Measurements from ENCODE around the gene CLEC2L. TPM values are rescaled to one million over a fixed set of nuclear protein-coding genes. Genes with fewer than 3 reads are reported as not detected.

CLEC2L gene
- total RNA-seq, 1 experiment from 2014 or later, result not detected

DNA sequence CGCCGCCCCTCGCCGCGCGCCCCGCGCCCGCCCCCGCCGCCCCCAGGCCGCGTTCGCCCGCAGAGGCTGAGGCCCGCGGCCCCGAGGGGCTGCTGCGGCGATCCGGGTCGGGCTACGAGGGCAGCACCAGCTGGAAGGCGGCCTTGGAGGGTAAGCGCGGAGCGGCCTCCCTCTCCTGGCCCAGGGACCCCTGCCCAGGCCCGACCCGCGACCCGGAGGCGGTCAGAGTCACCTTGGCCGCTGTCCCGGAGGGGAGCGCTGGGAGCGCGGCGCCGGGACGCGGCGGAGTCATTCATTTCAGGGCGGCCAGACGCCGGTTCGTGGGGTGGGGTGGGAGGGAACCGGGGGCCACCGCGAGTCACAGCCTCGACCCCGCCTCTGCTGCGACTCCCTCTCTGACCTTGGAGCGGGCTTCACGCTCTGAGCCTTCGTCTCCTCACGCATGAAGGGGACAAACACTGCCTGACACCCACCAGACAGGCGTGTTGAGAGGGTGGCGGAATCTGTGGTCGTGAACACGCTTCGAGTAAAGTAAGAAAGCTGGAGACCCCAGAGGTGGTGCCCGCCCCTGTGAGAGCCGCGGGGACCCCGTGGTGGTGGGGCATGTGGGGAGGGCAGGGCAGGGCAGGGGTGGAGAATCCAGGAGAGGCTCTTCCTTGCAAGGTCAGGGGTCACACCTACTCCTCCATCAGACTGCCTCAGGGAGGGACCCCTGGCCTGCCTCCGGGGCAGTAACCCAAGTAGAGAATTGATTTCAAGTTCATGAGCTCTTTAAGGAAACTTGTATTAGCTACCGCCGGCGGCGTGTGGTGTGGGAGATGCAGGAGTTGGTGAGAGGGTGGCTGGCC, 707 bp downstream of the CLEC2L start:
- no peaks in the 10 kb centered on the region for H3K36me3 ChIP-seq (ENCODE audit: control insufficient read depth in 1 of 2, insufficient read depth in 2 of 2, low read length in 2 of 2)
- no peak overlapping the region for H3K9ac ChIP-seq (ENCODE audit: low read length)
- no peak overlapping the region for H2AFZ ChIP-seq (ENCODE audit: low read depth, low read length, poor library complexity, severe bottlenecking)
- BruUV-seq (replicated peaks), result no TSS peak
- no peaks in the 10 kb centered on the region for H3K9me3 ChIP-seq (ENCODE audit: control insufficient read depth in 1 of 2, insufficient read depth in 1 of 2, low read depth in 1 of 2, low read length in 2 of 2)
- no peaks in the 10 kb centered on the region for H3K9me2 ChIP-seq (ENCODE audit: insufficient read depth)
- DNase-seq (ENCODE audit: low read depth, low spot score) (no peak), ATAC-seq (no peak)
- ChIA-PET RAD21 (ENCODE audit: low non-redundant PET in 1 of 2, low total read pairs in 2 of 2, uncharacterized antibody in 2 of 2, unreplicated experiment in 2 of 2) (no interaction called here), POLR2A (no interaction called here), CTCF (no interaction called here)
- no peaks in the 10 kb centered on the region for H3K79me2 ChIP-seq (ENCODE audit: insufficient read depth, low read length)
- H3K4me2 ChIP-seq (ENCODE audit: low read length), result no peak overlapping the region
- no peaks in the 10 kb centered on the region for H3K27me3 ChIP-seq (ENCODE audit: insufficient read depth, low read length)
- no peaks in the 10 kb centered on the region for H4K20me1 ChIP-seq (ENCODE audit: insufficient read depth)
- H3K27ac ChIP-seq (ENCODE audit: low read depth, low read length), result no peak overlapping the region
- H3K4me3 ChIP-seq (replicated peaks in 1 of 2; ENCODE audit: low read depth in 1 of 2, low read length in 2 of 2), result no peak overlapping the region
- TF ChIP-seq TCF7L2 (IDR thresholded peaks at IDR 0.05; ENCODE audit: borderline replicate concordance, extremely low read depth, insufficient read depth, insufficient read length) (no peak), ZFX (IDR thresholded peaks at IDR 0.05) (no peak)
- no peaks in the 10 kb centered on the region for H3K4me1 ChIP-seq (ENCODE audit: control insufficient read depth in 1 of 2, insufficient read depth in 2 of 2, low read length in 2 of 2)
- intact Hi-C loops (cut with micrococcal nuclease), result no loop called here

DNA sequence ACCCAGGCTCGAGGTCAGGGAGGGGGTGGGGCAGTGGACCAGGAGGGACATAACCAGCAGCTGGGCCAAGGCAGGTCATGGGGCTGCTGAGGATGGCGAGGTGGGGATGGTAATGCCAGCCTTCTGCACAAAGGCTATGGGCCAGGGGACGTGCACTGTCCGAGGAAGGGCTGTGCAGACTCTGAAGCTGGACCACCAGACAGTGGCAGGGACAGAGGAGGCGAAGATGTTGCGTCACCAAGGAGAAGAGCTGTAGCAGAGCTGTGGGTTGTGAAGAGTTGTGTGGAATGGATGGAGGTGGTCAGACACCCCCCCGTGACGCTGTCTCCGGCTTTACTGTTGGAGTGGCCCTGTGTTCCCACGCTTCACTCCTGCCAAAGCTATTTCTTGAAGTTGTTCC, 1.8 kb downstream of the CLEC2L start:
- Histone ChIP-seq H3K27ac (ENCODE audit: low read depth, low read length) (no peak overlapping the region), H2AFZ (ENCODE audit: low read depth, low read length, poor library complexity, severe bottlenecking) (no peak overlapping the region), H3K36me3 (ENCODE audit: control insufficient read depth in 1 of 2, insufficient read depth in 2 of 2, low read length in 2 of 2) (no peaks in the 10 kb centered on the region), H3K4me3 (replicated peaks in 1 of 2; ENCODE audit: low read depth in 1 of 2, low read length in 2 of 2) (no peak overlapping the region), H4K20me1 (ENCODE audit: insufficient read depth) (no peaks in the 10 kb centered on the region), H3K9me3 (ENCODE audit: control insufficient read depth in 1 of 2, insufficient read depth in 1 of 2, low read depth in 1 of 2, low read length in 2 of 2) (no peaks in the 10 kb centered on the region), H3K27me3 (ENCODE audit: insufficient read depth, low read length) (no peaks in the 10 kb centered on the region), H3K4me2 (ENCODE audit: low read length) (no peak overlapping the region), H3K9me2 (ENCODE audit: insufficient read depth) (no peaks in the 10 kb centered on the region), H3K9ac (ENCODE audit: low read length) (no peak overlapping the region), H3K4me1 (ENCODE audit: control insufficient read depth in 1 of 2, insufficient read depth in 2 of 2, low read length in 2 of 2) (no peaks in the 10 kb centered on the region), H3K79me2 (ENCODE audit: insufficient read depth, low read length) (no peaks in the 10 kb centered on the region)
- TF ChIP-seq ZFX (IDR thresholded peaks at IDR 0.05) (no peak), EZH2phosphoT487 (IDR thresholded peaks at IDR 0.05; ENCODE audit: borderline replicate concordance) (no peak), SIN3A (IDR thresholded peaks at IDR 0.05; ENCODE audit: low read depth) (no peak), POLR2A (IDR thresholded peaks at IDR 0.05; ENCODE audit: borderline replicate concordance, extremely low read depth, insufficient read depth, insufficient read length) (no peak), EZH2 (IDR thresholded peaks at IDR 0.05) (no peak)
- TF ChIP-seq, protein P1, sequence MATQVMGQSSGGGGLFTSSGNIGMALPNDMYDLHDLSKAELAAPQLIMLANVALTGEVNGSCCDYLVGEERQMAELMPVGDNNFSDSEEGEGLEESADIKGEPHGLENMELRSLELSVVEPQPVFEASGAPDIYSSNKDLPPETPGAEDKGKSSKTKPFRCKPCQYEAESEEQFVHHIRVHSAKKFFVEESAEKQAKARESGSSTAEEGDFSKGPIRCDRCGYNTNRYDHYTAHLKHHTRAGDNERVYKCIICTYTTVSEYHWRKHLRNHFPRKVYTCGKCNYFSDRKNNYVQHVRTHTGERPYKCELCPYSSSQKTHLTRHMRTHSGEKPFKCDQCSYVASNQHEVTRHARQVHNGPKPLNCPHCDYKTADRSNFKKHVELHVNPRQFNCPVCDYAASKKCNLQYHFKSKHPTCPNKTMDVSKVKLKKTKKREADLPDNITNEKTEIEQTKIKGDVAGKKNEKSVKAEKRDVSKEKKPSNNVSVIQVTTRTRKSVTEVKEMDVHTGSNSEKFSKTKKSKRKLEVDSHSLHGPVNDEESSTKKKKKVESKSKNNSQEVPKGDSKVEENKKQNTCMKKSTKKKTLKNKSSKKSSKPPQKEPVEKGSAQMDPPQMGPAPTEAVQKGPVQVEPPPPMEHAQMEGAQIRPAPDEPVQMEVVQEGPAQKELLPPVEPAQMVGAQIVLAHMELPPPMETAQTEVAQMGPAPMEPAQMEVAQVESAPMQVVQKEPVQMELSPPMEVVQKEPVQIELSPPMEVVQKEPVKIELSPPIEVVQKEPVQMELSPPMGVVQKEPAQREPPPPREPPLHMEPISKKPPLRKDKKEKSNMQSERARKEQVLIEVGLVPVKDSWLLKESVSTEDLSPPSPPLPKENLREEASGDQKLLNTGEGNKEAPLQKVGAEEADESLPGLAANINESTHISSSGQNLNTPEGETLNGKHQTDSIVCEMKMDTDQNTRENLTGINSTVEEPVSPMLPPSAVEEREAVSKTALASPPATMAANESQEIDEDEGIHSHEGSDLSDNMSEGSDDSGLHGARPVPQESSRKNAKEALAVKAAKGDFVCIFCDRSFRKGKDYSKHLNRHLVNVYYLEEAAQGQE (IDR thresholded peaks at IDR 0.05; ENCODE audit: low read depth), result no peak
- TF ChIP-seq, protein P2, sequence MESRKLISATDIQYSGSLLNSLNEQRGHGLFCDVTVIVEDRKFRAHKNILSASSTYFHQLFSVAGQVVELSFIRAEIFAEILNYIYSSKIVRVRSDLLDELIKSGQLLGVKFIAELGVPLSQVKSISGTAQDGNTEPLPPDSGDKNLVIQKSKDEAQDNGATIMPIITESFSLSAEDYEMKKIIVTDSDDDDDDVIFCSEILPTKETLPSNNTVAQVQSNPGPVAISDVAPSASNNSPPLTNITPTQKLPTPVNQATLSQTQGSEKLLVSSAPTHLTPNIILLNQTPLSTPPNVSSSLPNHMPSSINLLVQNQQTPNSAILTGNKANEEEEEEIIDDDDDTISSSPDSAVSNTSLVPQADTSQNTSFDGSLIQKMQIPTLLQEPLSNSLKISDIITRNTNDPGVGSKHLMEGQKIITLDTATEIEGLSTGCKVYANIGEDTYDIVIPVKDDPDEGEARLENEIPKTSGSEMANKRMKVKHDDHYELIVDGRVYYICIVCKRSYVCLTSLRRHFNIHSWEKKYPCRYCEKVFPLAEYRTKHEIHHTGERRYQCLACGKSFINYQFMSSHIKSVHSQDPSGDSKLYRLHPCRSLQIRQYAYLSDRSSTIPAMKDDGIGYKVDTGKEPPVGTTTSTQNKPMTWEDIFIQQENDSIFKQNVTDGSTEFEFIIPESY (IDR thresholded peaks at IDR 0.05; ENCODE audit: extremely low read depth, insufficient replicate concordance, low read length), result no peak
- BruUV-seq (replicated peaks), result no TSS peak
- ChIA-PET POLR2A (no interaction called here), CTCF (no interaction called here), RAD21 (ENCODE audit: low non-redundant PET in 1 of 2, low total read pairs in 2 of 2, uncharacterized antibody in 2 of 2, unreplicated experiment in 2 of 2) (no interaction called here)
- intact Hi-C loops (cut with micrococcal nuclease), result no loop called here
- no peak for ATAC-seq
- no peak for DNase-seq (ENCODE audit: low read depth, low spot score)

Data from HCT116 (cell line).